GM21737 (cell line): ENCODE measurements around the gene LRRC73.
"Not testable (repeated sequence)": the region's sequence is repeated elsewhere in the genome, so short reads cannot be mapped to it uniquely, and the experiment has no call there.

ENCODE experiments used
- ATAC-seq: cut with Tn5 transposase; IDR thresholded peaks from one replicate; pipeline ENCODE4 v1.9.1; 2021; ENCODE audit warnings: mild to moderate bottlenecking, moderate library complexity; ENCODE audit not compliant: unreplicated experiment

The LRRC73 gene

GRCh38 chr6:43509984-43510826 is at the start of gene LRRC73:
Gene LRRC73 (minus strand): TSS chr6:43510346. CDS start chr6:43509785, 561 bp downstream.
- ATAC-seq, result peak; percentile 49

- no peak for ATAC-seq
Measured at GRCh38 chr6:43559328-43559727, 49.2 kb upstream of the LRRC73 start.

GRCh38 chr6:43557620-43558019 is 47.5 kb upstream of the LRRC73 start:
- not testable (repeated sequence) for ATAC-seq

GRCh38 chr6:43547222-43547621 is 37.1 kb upstream of the LRRC73 start:
- ATAC-seq, result no peak

- ATAC-seq, result no peak
Measured at GRCh38 chr6:43544461-43544860, 34.3 kb upstream of the LRRC73 start.

- no peak for ATAC-seq
Measured at GRCh38 chr6:43541774-43542471, 31.8 kb upstream of the LRRC73 start.

- ATAC-seq, result no peak
Measured at GRCh38 chr6:43540507-43540906, 30.4 kb upstream of the LRRC73 start.

- not testable (repeated sequence) for ATAC-seq
Measured at GRCh38 chr6:43539409-43539808, 29.3 kb upstream of the LRRC73 start.

- ATAC-seq, result not testable (repeated sequence)
Measured at GRCh38 chr6:43538986-43539385, 28.8 kb upstream of the LRRC73 start.

GRCh38 chr6:43532201-43532600 is 22.1 kb upstream of the LRRC73 start:
- ATAC-seq, result no peak

- no peak for ATAC-seq
Measured at GRCh38 chr6:43524483-43524961, 14.4 kb upstream of the LRRC73 start.

- ATAC-seq, result no peak
Measured at GRCh38 chr6:43523284-43523683, 13.1 kb upstream of the LRRC73 start.

- no peak for ATAC-seq
Measured at GRCh38 chr6:43522547-43523261, 12.6 kb upstream of the LRRC73 start.

GRCh38 chr6:43521836-43522235 is 11.7 kb upstream of the LRRC73 start:
- ATAC-seq, result no peak

GRCh38 chr6:43520097-43520496 is 10.0 kb upstream of the LRRC73 start:
- ATAC-seq, result no peak

GRCh38 chr6:43517505-43518357 is 7.6 kb upstream of the LRRC73 start:
- ATAC-seq, result no peak

GRCh38 chr6:43516697-43517504 is 6.8 kb upstream of the LRRC73 start, which contains the start of the genes POLR1C and YIPF3:
Gene POLR1C (plus strand): TSS chr6:43517089. CDS start chr6:43517110, 21 bp downstream.
Gene YIPF3 (minus strand): TSS chr6:43516926. CDS start chr6:43516807, 119 bp downstream.
- ATAC-seq, result peak; percentile 77

- no peak for ATAC-seq
Measured at GRCh38 chr6:43516367-43516696, 6.2 kb upstream of the LRRC73 start.

- ATAC-seq, result no peak
Measured at GRCh38 chr6:43515808-43516207, 5.7 kb upstream of the LRRC73 start.
